ENCODE data around the gene SCYL2. TPM values are rescaled to one million over a fixed set of nuclear protein-coding genes. Genes with fewer than 3 reads are reported as not detected.

Gene SCYL2
- total RNA-seq (2022; extraction: Qiagen RNA extraction) = 15.9 to 21.3 TPM (median 20.2 TPM) in 5 replicates

DNA sequence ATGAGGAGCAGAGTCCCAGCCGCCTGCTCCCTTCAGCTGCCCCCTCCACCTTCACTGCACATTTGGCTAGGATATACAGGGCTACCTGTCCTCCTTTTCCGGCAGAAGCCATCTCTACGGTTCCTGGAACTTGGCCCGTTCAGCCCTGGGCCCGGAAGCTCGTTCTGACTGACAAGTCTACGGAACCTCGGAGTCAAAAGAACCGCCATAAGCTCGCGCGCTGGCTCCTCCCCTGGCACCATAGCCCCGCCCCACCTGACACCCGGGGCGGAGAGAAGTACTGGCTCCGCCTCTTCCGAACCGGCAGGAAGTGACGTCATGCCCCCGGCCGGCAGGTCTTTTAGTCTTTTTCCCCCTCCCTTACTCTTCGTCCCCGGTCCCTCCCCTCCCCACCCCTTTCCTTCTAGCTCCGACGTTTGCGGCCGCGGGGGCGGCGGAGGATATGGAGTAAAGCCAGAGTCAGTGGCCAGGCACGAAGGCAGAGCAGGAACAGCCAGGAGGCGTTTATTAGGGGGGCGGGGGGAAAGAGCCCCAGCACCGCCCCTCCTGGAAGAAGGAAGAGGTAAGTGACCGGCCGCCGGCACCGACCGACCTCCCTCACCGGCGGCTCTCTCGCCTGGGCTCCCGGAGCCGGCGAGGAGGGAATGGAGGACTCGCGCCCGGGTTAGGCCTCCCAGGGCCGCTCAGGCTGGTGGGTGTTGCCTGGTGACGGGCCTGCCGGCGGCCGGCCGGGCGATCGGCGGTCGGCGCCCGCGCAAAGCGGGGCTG, at the start of gene SCYL2, which contains the start of gene DEPDC4:
Gene SCYL2 (plus strand): TSS at position 343 of the 768 bp plus-strand sequence. CDS start 15,794 bp downstream, outside the sequence.
Gene DEPDC4 (minus strand): TSS at position 245 of the 768 bp plus-strand sequence. CDS start 3 bp downstream, at position 242.

GRCh38 chr12:100356644-100357223, 89.8 kb downstream of the SCYL2 start, which contains the start of gene SLC17A8:
Gene SLC17A8 (plus strand): TSS chr12:100357074. CDS start chr12:100357392, 318 bp downstream.

Other genes starting within 250 kb of the SCYL2 start
- 10.3 to 12.6 TPM (median 12.3 TPM) in 5 replicates for gene BLTP3B, start 124.3 kb upstream of the SCYL2 start, total RNA-seq (2022; extraction: Qiagen RNA extraction)
- gene ACTR6, start 66.4 kb upstream of the SCYL2 start, total RNA-seq (2022; extraction: Qiagen RNA extraction) = 17.4 to 27.9 TPM (median 21.8 TPM) in 5 replicates
- 0.85 to 1.8 TPM (median 1.5 TPM) in 5 replicates for gene DEPDC4, start 98 bp upstream of the SCYL2 start, total RNA-seq (2022; extraction: Qiagen RNA extraction)
- 0.03 TPM in 1 of 5 replicates, not detected in the others for gene SLC17A8, start 89.9 kb downstream of the SCYL2 start, total RNA-seq (2022; extraction: Qiagen RNA extraction)
- 0.07 to 0.48 TPM (median 0.20 TPM) in 3 of 5 replicates, not detected in the others for gene NR1H4, start 206.7 kb downstream of the SCYL2 start, total RNA-seq (2022; extraction: Qiagen RNA extraction)

Data from A549 treated with Mapracorat at 1 μM for 4 hours (cell line).